SKM-1 (cell line): Measurements from ENCODE around the gene HK1.
"Not testable (repeated sequence)": the region's sequence is repeated elsewhere in the genome, so short reads cannot be mapped to it uniquely, and the experiment has no call there.

Experiments
- DNase-seq: peaks from one replicate; lab custom pipeline; 2025; ENCODE audit not compliant: unreplicated experiment; lab: John Stamatoyannopoulos, UW

HK1 gene

DNA sequence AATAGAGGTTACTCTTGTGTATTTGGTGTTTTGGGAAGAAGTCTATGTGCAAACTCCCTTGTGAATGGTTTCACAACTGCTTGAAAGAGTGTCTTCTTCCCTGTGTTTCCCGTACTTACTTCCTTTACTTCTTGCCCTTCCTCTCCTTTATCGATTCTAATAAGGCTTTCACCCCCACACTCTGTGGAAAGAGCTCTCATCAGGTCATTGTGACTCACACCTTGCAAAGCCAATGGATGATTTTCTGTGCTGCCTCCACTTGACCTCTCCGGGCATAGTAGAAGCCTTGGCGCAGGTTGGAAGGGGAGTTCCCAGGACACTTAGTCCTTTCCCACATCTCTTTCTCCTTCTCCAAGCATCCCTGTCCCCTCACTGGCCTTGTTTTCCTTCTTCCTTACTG lies 166.7 kb downstream of the HK1 start:
- peak; percentile 64 for DNase-seq

DNA sequence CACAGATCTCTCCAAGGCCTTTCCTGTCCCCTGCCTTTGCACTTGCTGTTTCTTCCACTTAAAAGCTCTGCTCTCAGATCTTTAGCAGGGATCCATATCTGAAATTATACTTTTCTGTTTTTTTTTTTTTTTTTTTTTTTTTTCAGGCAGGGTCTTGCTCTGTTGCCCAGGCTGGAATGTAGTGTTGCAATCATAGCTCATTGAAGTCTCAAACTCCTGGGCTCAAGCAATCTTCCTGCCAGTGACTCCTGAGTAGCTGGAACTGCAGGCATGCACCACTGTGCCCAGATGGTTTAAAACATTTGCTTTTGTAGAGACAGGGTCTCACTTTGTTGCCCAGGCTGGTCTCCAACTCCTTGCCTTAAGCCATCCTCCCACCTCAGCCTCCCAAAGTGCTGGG lies 167.9 kb downstream of the HK1 start:
- no peak for DNase-seq

DNA sequence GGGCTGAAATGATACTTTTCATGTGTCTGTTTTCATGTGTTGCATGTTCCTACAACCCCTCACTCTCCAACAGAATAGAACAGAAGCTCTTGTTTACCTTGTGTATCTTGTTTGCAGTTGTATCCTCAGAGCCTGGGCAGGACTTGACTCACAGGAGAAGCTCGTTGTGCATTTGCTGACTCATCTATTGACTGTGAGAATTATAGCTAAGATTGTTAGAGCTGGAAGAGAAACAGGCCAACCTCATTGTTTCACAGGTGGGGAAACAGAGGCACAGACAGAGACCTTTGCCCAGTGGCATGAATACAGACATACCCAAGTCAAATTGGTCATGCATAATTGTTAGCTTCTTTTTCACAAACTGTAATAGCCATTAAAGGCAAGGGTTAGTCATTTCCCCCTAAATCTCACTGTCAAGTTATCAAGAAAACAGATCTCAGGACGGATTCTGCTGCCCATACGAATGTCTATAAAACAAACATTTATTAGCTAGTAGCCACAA lies 168.4 kb downstream of the HK1 start:
- DNase-seq: no peak

DNA sequence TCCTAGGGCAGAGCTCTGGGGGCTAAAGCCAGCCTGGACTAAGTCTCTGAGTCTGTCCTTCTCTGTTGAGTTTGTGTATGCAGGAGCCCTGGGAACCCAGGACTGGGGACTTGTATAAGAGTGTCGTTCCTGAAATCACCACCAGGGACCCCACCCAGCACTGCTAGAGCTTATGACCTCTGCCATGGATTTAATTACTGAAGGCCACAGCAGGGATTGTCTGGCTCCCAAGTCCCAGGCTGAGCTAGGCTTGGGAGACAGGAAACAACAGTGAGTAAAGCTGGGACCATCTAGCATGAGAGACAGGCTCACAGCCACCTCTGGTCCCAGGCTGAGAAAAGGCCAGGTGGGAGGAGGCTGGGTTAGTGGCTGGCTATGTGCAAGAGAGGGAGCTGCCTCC lies 171.5 kb downstream of the HK1 start:
- peak; percentile 48 for DNase-seq

DNA sequence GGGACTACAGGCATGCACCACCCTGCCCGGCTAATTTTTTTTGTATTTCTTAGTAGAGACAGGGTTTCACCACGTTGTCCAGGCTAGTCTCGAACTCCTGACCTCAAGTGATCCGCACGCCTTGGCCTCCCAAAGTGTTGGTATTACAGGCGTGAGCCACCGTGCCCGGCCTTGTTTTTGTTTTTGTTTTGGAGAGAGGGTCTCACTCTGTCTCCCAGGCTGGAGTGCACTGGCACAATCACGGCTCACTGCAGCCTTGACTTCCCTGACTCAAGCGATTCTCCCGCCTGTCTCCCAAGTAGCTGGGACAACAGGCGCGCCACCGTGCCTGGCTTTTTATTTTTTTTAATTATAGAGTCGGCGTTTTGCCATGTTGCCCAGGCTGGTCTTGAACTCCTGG lies 172.1 kb downstream of the HK1 start:
- not testable (repeated sequence) for DNase-seq

- peak; percentile 53 for DNase-seq
These were observed 173.0 kb downstream of the HK1 start, which contains the start of gene TSPAN15 for GRCh38 chr10:69451209-69451783. Gene TSPAN15, plus strand, starts transcription at chr10:69451465. Its CDS starts 130 bp downstream, at chr10:69451595.
